OCI-LY1 (cell line): Measurements from ENCODE around the gene MCC.

Experiments
- CTCF ChIP-seq: fragments of 200-600 bp; sonication (generic), shearing (Covaris generic); IDR thresholded peaks from 2 replicates; pipeline ENCODE4 v1.5.1; 2017; ENCODE audit warnings: mild to moderate bottlenecking, antibody characterized with exemption, low read length, moderate library complexity, mixed read lengths
- EZH2 ChIP-seq: fragments of 200-600 bp; sonication (generic), shearing (Covaris generic); IDR thresholded peaks from 2 replicates; pipeline ENCODE4 v1.8.0; 2017; ENCODE audit warnings: borderline replicate concordance, mixed run types, mild to moderate bottlenecking, antibody characterized with exemption, low read length, moderate library complexity, mixed read lengths

GRCh38 chr5:113162770-113163169, 325.5 kb downstream of the MCC start:
- no peak for TF ChIP-seq CTCF
- TF ChIP-seq EZH2, result no peak
